IPS-18a (cell line): Measurements from ENCODE around the gene PRTFDC1.

Experiments
- H3K27ac ChIP-seq: one replicate; pipeline ENCODE4 v1.5.1; 2013; ENCODE audit warnings: low read length
- H3K27me3 ChIP-seq: one replicate; pipeline ENCODE4 v1.6.1; 2013; ENCODE audit warnings: mild to moderate bottlenecking, low read length; ENCODE audit not compliant: control insufficient read depth, insufficient read depth
- H3K36me3 ChIP-seq: one replicate; pipeline ENCODE4 v1.6.1; 2013; ENCODE audit warnings: low read depth, low read length; ENCODE audit not compliant: control insufficient read depth
- H3K4me1 ChIP-seq: one replicate; pipeline ENCODE4 v1.6.1; 2013; ENCODE audit warnings: low read depth, low read length; ENCODE audit not compliant: control insufficient read depth
- H3K4me3 ChIP-seq: one replicate; pipeline ENCODE4 v1.5.1; 2013; ENCODE audit warnings: low read length
- H3K9ac ChIP-seq: one replicate; pipeline ENCODE4 v1.6.1; 2013; ENCODE audit warnings: mild to moderate bottlenecking, low read length, moderate library complexity
- H3K9me3 ChIP-seq: one replicate; pipeline ENCODE4 v1.6.1; 2013; ENCODE audit warnings: low read depth, low read length; ENCODE audit not compliant: control insufficient read depth

PRTFDC1 gene

GRCh38 chr10:24912215-24912614 is 40.2 kb downstream of the PRTFDC1 start:
- H3K36me3 ChIP-seq, result no peaks in the 10 kb centered on the region
- no peaks in the 10 kb centered on the region for H3K9me3 ChIP-seq
- no peak overlapping the region for H3K27ac ChIP-seq
- H3K4me3 ChIP-seq, result no peak overlapping the region
- H3K27me3 ChIP-seq, result no peaks in the 10 kb centered on the region
- H3K4me1 ChIP-seq, result peaks cover 5% of the 10 kb centered on the region
- H3K9ac ChIP-seq, result no peak overlapping the region

- Histone ChIP-seq H3K36me3 (no peaks in the 10 kb centered on the region), H3K27ac (no peak overlapping the region), H3K9ac (no peak overlapping the region), H3K4me3 (no peak overlapping the region), H3K9me3 (no peaks in the 10 kb centered on the region), H3K27me3 (no peaks in the 10 kb centered on the region), H3K4me1 (no peaks in the 10 kb centered on the region)
Measured at GRCh38 chr10:24911029-24911428, 41.4 kb downstream of the PRTFDC1 start.

- H3K4me1 ChIP-seq, result no peaks in the 10 kb centered on the region
- no peaks in the 10 kb centered on the region for H3K9me3 ChIP-seq
- H3K27ac ChIP-seq, result no peak overlapping the region
- H3K36me3 ChIP-seq, result no peaks in the 10 kb centered on the region
- H3K9ac ChIP-seq, result no peak overlapping the region
- no peak overlapping the region for H3K4me3 ChIP-seq
- no peaks in the 10 kb centered on the region for H3K27me3 ChIP-seq
Measured at GRCh38 chr10:24910574-24910973, 41.8 kb downstream of the PRTFDC1 start.

GRCh38 chr10:24908793-24909423 is 43.5 kb downstream of the PRTFDC1 start:
- H3K27ac ChIP-seq, result no peak overlapping the region

GRCh38 chr10:24907956-24908355 is 44.5 kb downstream of the PRTFDC1 start:
- H3K4me1 ChIP-seq, result no peaks in the 10 kb centered on the region

More at GRCh38 chr10:24908793-24909423, 43.5 kb downstream of the PRTFDC1 start:
- Histone ChIP-seq H3K4me1 (no peaks in the 10 kb centered on the region), H3K27me3 (no peaks in the 10 kb centered on the region), H3K9me3 (no peaks in the 10 kb centered on the region), H3K4me3 (no peak overlapping the region), H3K36me3 (no peaks in the 10 kb centered on the region), H3K9ac (no peak overlapping the region)

GRCh38 chr10:24906372-24906771 is 46.0 kb downstream of the PRTFDC1 start:
- H3K4me3 ChIP-seq, result no peak overlapping the region
- H3K4me1 ChIP-seq, result no peaks in the 10 kb centered on the region
- no peaks in the 10 kb centered on the region for H3K9me3 ChIP-seq
- no peaks in the 10 kb centered on the region for H3K36me3 ChIP-seq
- H3K27ac ChIP-seq, result no peak overlapping the region
- no peaks in the 10 kb centered on the region for H3K27me3 ChIP-seq
- no peak overlapping the region for H3K9ac ChIP-seq

More at GRCh38 chr10:24907956-24908355, 44.5 kb downstream of the PRTFDC1 start:
- H3K27ac ChIP-seq, result no peak overlapping the region
- no peaks in the 10 kb centered on the region for H3K9me3 ChIP-seq
- no peak overlapping the region for H3K9ac ChIP-seq
- H3K36me3 ChIP-seq, result no peaks in the 10 kb centered on the region
- no peak overlapping the region for H3K4me3 ChIP-seq
- H3K27me3 ChIP-seq, result no peaks in the 10 kb centered on the region

- Histone ChIP-seq H3K27ac (no peak overlapping the region), H3K9ac (no peak overlapping the region), H3K4me3 (no peak overlapping the region), H3K9me3 (no peaks in the 10 kb centered on the region), H3K36me3 (no peaks in the 10 kb centered on the region), H3K27me3 (no peaks in the 10 kb centered on the region), H3K4me1 (no peaks in the 10 kb centered on the region)
Measured at GRCh38 chr10:24904824-24905223, 47.6 kb downstream of the PRTFDC1 start.

- H3K4me3 ChIP-seq, result no peak overlapping the region
- H3K9ac ChIP-seq, result no peak overlapping the region
- no peaks in the 10 kb centered on the region for H3K27me3 ChIP-seq
- no peaks in the 10 kb centered on the region for H3K4me1 ChIP-seq
- no peaks in the 10 kb centered on the region for H3K36me3 ChIP-seq
- H3K9me3 ChIP-seq, result no peaks in the 10 kb centered on the region
- H3K27ac ChIP-seq, result no peak overlapping the region
Measured at GRCh38 chr10:24902400-24902728, 50.0 kb downstream of the PRTFDC1 start.

GRCh38 chr10:24901686-24902399 is 50.6 kb downstream of the PRTFDC1 start:
- no peaks in the 10 kb centered on the region for H3K4me1 ChIP-seq
- H3K4me3 ChIP-seq, result no peak overlapping the region
- no peaks in the 10 kb centered on the region for H3K27me3 ChIP-seq
- H3K27ac ChIP-seq, result no peak overlapping the region
- H3K36me3 ChIP-seq, result no peaks in the 10 kb centered on the region
- no peaks in the 10 kb centered on the region for H3K9me3 ChIP-seq
- no peak overlapping the region for H3K9ac ChIP-seq

- Histone ChIP-seq H3K36me3 (no peaks in the 10 kb centered on the region), H3K27me3 (no peaks in the 10 kb centered on the region), H3K27ac (no peak overlapping the region), H3K9ac (no peak overlapping the region), H3K9me3 (no peaks in the 10 kb centered on the region), H3K4me1 (no peaks in the 10 kb centered on the region), H3K4me3 (no peak overlapping the region)
Measured at GRCh38 chr10:24900888-24901685, 51.3 kb downstream of the PRTFDC1 start.

GRCh38 chr10:24899571-24899970 is 52.8 kb downstream of the PRTFDC1 start:
- Histone ChIP-seq H3K4me3 (no peak overlapping the region), H3K36me3 (no peaks in the 10 kb centered on the region), H3K9ac (no peak overlapping the region), H3K4me1 (no peaks in the 10 kb centered on the region), H3K27ac (no peak overlapping the region), H3K9me3 (no peaks in the 10 kb centered on the region), H3K27me3 (no peaks in the 10 kb centered on the region)
